DND-41 (cell line): ENCODE results near the gene SEMA3B.

ENCODE experiments used
- ATAC-seq: fragments of 200-7000 bp; cut with Tn5 transposase; 3 replicates; pipeline ENCODE4 v1.9.1; 2021; ENCODE audit warnings: low read depth; ENCODE audit not compliant: insufficient read depth
- DNase-seq: peaks from one replicate; pipeline ENCODE4 v3.0.0-alpha.2; 2020
- H2AFZ ChIP-seq: 2 replicates; pipeline ENCODE4 v1.6.0; 2012; ENCODE audit warnings: low read depth, low read length
- H3K27ac ChIP-seq: 2 replicates; pipeline ENCODE4 v1.5.1; 2012; ENCODE audit warnings: low read length, inconsistent platforms
- H3K27me3 ChIP-seq: fragments of 200-600 bp; sonication (generic); 2 replicates; pipeline ENCODE4 v1.6.0; 2012; ENCODE audit warnings: low read length, mild to moderate bottlenecking, inconsistent platforms; ENCODE audit not compliant: insufficient read depth, poor library complexity
- H3K36me3 ChIP-seq: 2 replicates; pipeline ENCODE4 v1.5.1; 2012; ENCODE audit warnings: low read length, inconsistent platforms; ENCODE audit not compliant: insufficient read depth
- H3K4me1 ChIP-seq: 2 replicates; pipeline ENCODE4 v1.5.1; 2012; ENCODE audit warnings: mild to moderate bottlenecking, low read length; ENCODE audit not compliant: insufficient read depth
- H3K4me2 ChIP-seq: 2 replicates; pipeline ENCODE4 v1.6.0; 2012; ENCODE audit warnings: mild to moderate bottlenecking, moderate library complexity, low read length, inconsistent platforms; ENCODE audit not compliant: insufficient read depth
- H3K4me3 ChIP-seq, 2 experiments: fragments of 200-600 bp in 1 of 2; shearing (Covaris generic) in 1 of 2; 2 replicates each; pipeline ENCODE4 v1.5.1; 2012 to 2016; ENCODE audit warnings: inconsistent platforms in 2 of 2, low read length in 2 of 2, mild to moderate bottlenecking in 2 of 2, low read depth in 1 of 2, moderate library complexity in 1 of 2
- H3K79me2 ChIP-seq: 2 replicates; pipeline ENCODE4 v1.6.0; 2012; ENCODE audit warnings: low read length, inconsistent platforms; ENCODE audit not compliant: insufficient read depth
- H3K9ac ChIP-seq: 2 replicates; pipeline ENCODE4 v1.6.0; 2012; ENCODE audit warnings: low read depth, mild to moderate bottlenecking, inconsistent platforms, low read length, moderate library complexity
- H3K9me3 ChIP-seq: 2 replicates; pipeline ENCODE4 v1.5.1; 2012; ENCODE audit warnings: low read length, moderate library complexity, mild to moderate bottlenecking, inconsistent platforms; ENCODE audit not compliant: insufficient read depth, severe bottlenecking
- H4K20me1 ChIP-seq: 2 replicates; pipeline ENCODE4 v1.6.0; 2012; ENCODE audit warnings: low read length; ENCODE audit not compliant: insufficient read depth
- CTCF ChIP-seq: IDR thresholded peaks from 2 replicates; pipeline ENCODE4 v1.5.1; 2012; ENCODE audit warnings: borderline replicate concordance, low read length, moderate library complexity, mild to moderate bottlenecking; ENCODE audit not compliant: poor library complexity, severe bottlenecking; ENCODE audit errors: extremely low read depth
- EZH2 ChIP-seq: IDR thresholded peaks from 3 replicates; pipeline ENCODE4 v1.6.1; 2012; ENCODE audit warnings: borderline replicate concordance, low read depth, mild to moderate bottlenecking, moderate library complexity, low read length, inconsistent platforms; ENCODE audit not compliant: severe bottlenecking

The SEMA3B gene

DNA sequence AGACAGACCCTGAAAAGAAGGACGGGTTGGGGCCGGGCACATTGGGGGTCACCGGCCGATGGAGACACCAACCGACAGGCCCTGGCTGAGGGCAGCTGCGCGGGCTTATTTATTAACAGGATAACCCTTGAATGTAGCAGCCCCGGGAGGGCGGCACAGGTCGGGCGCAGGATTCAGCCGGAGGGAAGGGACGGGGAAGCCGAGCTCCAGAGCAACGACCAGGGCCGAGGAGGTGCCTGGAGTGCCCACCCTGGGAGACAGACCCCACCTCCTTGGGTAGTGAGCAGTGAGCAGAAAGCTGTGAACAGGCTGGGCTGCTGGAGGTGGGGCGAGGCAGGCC is 7.8 kb downstream of the SEMA3B start:
- no peak overlapping the region for H3K27ac ChIP-seq
- H2AFZ ChIP-seq = no peak overlapping the region
- TF ChIP-seq EZH2 = no peak
- TF ChIP-seq CTCF = no peak
- no peak overlapping the region for H3K9ac ChIP-seq
- H3K4me1 ChIP-seq = peaks cover 8% of the 10 kb centered on the region
- no peak overlapping the region for H3K4me2 ChIP-seq
- H3K79me2 ChIP-seq = no peaks in the 10 kb centered on the region
- no peaks in the 10 kb centered on the region for H3K9me3 ChIP-seq
- H3K27me3 ChIP-seq = peaks cover 24% of the 10 kb centered on the region
- H3K36me3 ChIP-seq = no peaks in the 10 kb centered on the region
- no peak overlapping the region for H3K4me3 ChIP-seq
- no peaks in the 10 kb centered on the region for H4K20me1 ChIP-seq
- DNase-seq = no peak
- ATAC-seq = no peak

GRCh38 chr3:50278123-50278879 is 9.4 kb downstream of the SEMA3B start:
- TF ChIP-seq CTCF = no peak
- TF ChIP-seq EZH2 = no peak
- Histone ChIP-seq H3K27me3 (peaks cover 24% of the 10 kb centered on the region), H3K79me2 (no peaks in the 10 kb centered on the region), H3K9ac (no peak overlapping the region), H4K20me1 (no peaks in the 10 kb centered on the region), H3K4me2 (no peak overlapping the region), H3K27ac (no peak overlapping the region), H3K4me3 (no peak overlapping the region), H3K4me1 (peaks cover under 1% of the 10 kb centered on the region; the same call in 1 of the 2 replicates), H2AFZ (no peak overlapping the region), H3K36me3 (no peaks in the 10 kb centered on the region), H3K9me3 (no peaks in the 10 kb centered on the region)
- DNase-seq (no peak), ATAC-seq (no peak)

GRCh38 chr3:50278880-50279224 is 9.9 kb downstream of the SEMA3B start, which contains the start of gene LSMEM2:
Gene LSMEM2 (plus strand): TSS chr3:50279087. CDS start chr3:50279114, 27 bp downstream.
- Histone ChIP-seq H3K9ac (no peak within 1 kb of the TSS), H3K4me2 (no peak within 1 kb of the TSS), H3K4me3 (no peak within 1 kb of the TSS), H3K36me3 (no peaks in the 10 kb centered on the region), H3K4me1 (no peaks in the 10 kb centered on the region), H3K9me3 (no peaks in the 10 kb centered on the region), H3K27me3 (peaks cover 24% of the 10 kb centered on the region), H4K20me1 (no peaks in the 10 kb centered on the region), H2AFZ (no peak within 1 kb of the TSS), H3K79me2 (no peaks in the 10 kb centered on the region), H3K27ac (no peak within 1 kb of the TSS)
- no peak for ATAC-seq
- no peak for DNase-seq
- TF ChIP-seq CTCF (no peak), EZH2 (no peak)
